Right cardiac atrium (tissue), 5 donors: ENCODE measurements around the gene LCE1F. TPM values are rescaled to one million over a fixed set of nuclear protein-coding genes. Genes with fewer than 3 reads are reported as not detected.

Experiments used
- ATAC-seq, 2 donors: fragments of 200-7000 bp; cut with Tn5 transposase; one replicate each; pipeline versions ENCODE4 v1.8.0 to v1.9.1; 2020; ENCODE audit warnings: moderate library complexity in 2 of 2, mild to moderate bottlenecking in 1 of 2
- DNase-seq, 3 donors: peaks; one replicate each; pipeline ENCODE4 v3.0.0-alpha.2; 2020
- H3K27ac ChIP-seq: one replicate; pipeline ENCODE4 v1.5.1; 2013; ENCODE audit warnings: mild to moderate bottlenecking, low read length, control low read depth, moderate library complexity
- H3K27me3 ChIP-seq: one replicate; pipeline ENCODE4 v1.6.1; 2013; ENCODE audit not compliant: control insufficient read depth, insufficient read depth
- H3K4me1 ChIP-seq: one replicate; pipeline ENCODE4 v1.6.1; 2013; ENCODE audit warnings: low read length; ENCODE audit not compliant: control insufficient read depth, insufficient read depth
- H3K4me3 ChIP-seq: one replicate; pipeline ENCODE4 v1.5.1; 2013; ENCODE audit warnings: low read length, control low read depth
- H3K9me3 ChIP-seq: one replicate; pipeline ENCODE4 v1.6.1; 2013; ENCODE audit warnings: low read length; ENCODE audit not compliant: control insufficient read depth
- WGBS: extraction: QIAGEN DNeasy Blood & Tissue Kit; methylation state at CpG from one replicate; pipeline ENCODE4 v1.1.7; 2013; 5-methylcytosine and 5-hydroxymethylcytosine counted together
- intact Hi-C, 4 donors: fragments of 100-400 bp; cut with DNase I; formaldehyde crosslinking; loops; one replicate each; pipeline versions ENCODE4 v1.11.0 to v1.14.0; 2022 to 2023
- long read RNA-seq, 4 donors: library from polyadenylated mRNA; unstranded; transcript quantifications; one replicate each; pipeline ENCODE4 v2.0.0, GENCODE V29; 2020 to 2021
- polyA plus RNA-seq: library from polyadenylated mRNA; stranded (reverse); fragments of 200-250 nt; gene quantifications from one replicate; pipeline ENCODE4 v1.2.3, GENCODE V29; 2013
- total RNA-seq, 4 donors: library from RNA; stranded (reverse); fragmentation: NEBNext Ultra II Directional; extraction: Animal tissue kit (Norgen Biotek cat#: 25700); gene quantifications; one replicate each; pipeline ENCODE4 v1.2.1, GENCODE V29; 2021
- donor health status: healthy with polysubstance abuse.
- donor health status: DM: no; HTN: yes; CAD: no.
- donor health status: DM: no; HTN: no; CAD: no.
- donor health status: DM: no; HTN: yes; CAD: no; lungs with severe emphysema.
- donor health status: DM: yes; HTN: yes; CAD: no.

Gene LCE1F, protein sequence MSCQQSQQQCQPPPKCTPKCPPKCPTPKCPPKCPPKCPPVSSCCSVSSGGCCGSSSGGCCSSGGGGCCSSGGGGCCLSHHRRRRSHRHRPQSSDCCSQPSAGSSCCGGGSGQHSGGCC
- total RNA-seq (not detected), polyA plus RNA-seq (not detected)
- long read RNA-seq, donor 1, result 0 reads
- long read RNA-seq, donor 2, result 0 reads
- long read RNA-seq, donor 3, result 0 reads
- long read RNA-seq, donor 4, result 0 reads

DNA sequence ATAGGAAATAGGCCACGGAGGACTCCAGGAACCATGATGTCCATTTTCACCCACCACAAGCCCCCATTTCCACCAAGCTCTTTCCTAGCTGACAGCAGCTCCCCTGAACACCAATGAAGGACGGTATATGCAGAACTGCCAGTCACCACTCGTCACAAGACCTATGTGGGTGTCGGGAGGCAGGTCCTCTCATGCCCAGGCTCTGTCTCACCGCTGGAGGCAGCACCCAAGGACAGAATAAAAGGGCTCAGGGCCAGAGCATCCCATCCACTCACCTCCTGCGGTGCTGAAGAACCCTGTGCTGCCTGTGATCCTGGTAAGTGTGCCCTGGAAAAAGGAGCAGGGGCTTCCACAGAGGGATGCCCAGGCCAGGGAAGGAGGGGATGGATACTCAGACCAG, at the start of gene LCE1F:
TSS of gene LCE1F (plus strand) at position 266 of the 400 bp plus-strand sequence. CDS start 1,232 bp downstream, outside the sequence.
- no peak for ATAC-seq
- WGBS, result 63% methylated on average over 6 of the region's 6 CpGs
- intact Hi-C loops, result no loop called here

DNA sequence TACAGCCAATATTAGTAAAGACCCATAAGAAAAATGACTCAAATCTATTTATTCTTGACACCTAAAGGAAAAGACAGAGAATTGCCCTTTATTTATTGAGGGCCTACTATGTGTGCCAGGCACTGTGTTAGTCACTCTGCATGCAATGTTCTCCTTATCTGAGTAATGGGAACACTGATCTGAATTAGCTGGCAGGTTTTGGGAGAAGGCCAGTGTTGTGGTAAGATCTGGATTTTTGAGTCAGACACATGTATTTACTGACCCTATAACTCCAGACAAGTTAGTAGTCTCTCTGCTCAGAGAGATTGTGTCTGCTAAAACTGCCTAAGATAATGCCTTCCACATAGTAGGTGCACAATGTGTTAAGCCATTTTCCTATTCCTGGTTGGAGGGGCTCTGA, 49.7 kb upstream of the LCE1F start:
- no peak for ATAC-seq
- H3K27me3 ChIP-seq, result no peaks in the 10 kb centered on the region
- H3K4me1 ChIP-seq, result no peaks in the 10 kb centered on the region
- intact Hi-C loops, result no loop called here
- no peaks in the 10 kb centered on the region for H3K9me3 ChIP-seq
- DNase-seq, result no peak
- no peak overlapping the region for H3K4me3 ChIP-seq
- H3K27ac ChIP-seq, result no peak overlapping the region

More for the DNA sequence above, at the start of gene LCE1F:
- no peak for DNase-seq
- Histone ChIP-seq H3K27me3 (no peaks in the 10 kb centered on the region), H3K27ac (no peak within 1 kb of the TSS), H3K4me3 (no peak within 1 kb of the TSS), H3K4me1 (no peaks in the 10 kb centered on the region), H3K9me3 (no peaks in the 10 kb centered on the region)

DNA sequence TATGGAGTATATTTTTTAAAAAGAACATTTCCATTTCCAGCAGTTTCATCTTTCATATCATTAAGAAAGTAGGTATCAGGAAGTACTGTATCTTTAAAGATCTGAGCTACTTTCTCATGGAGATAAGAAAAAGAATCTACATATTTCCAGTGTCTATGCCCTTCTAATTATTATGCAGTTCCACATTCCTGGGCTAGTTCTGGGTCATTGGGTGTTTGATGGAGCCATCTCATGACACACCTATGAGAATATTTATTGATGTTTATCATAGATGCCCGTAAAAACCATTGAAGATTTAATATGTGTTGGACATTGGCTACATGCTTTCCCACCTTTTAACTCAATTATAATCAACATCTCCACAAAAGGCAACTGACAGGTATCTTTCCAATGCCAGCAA, 46.0 kb upstream of the LCE1F start:
- 91% methylated on average over 1 of the region's 1 CpG for WGBS
- Histone ChIP-seq H3K27ac (no peak overlapping the region), H3K4me1 (no peaks in the 10 kb centered on the region), H3K27me3 (no peaks in the 10 kb centered on the region), H3K4me3 (no peak overlapping the region), H3K9me3 (no peaks in the 10 kb centered on the region)
- DNase-seq, result no peak
- intact Hi-C loops, result no loop called here
- no peak for ATAC-seq

DNA sequence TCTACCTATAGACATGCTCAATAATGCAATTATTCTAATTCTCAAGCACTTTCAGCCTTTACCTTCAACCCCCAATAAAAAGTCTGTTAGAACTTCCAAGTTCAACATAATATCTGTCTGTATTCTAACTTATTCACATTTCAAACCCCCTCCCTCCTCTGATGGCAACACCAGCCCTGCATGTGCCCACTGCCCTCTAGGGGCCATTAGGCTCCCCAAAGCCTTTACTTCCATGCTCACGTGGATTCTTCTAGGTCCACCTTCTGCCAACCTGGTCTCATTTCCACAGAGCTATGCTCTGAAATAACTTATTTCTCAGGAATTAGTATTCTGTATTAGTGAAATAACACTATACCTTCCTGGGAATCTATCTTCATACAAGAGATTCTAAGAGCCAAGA, 39.3 kb upstream of the LCE1F start:
- no peak for DNase-seq
- Histone ChIP-seq H3K4me1 (no peaks in the 10 kb centered on the region), H3K27ac (no peak overlapping the region), H3K27me3 (no peaks in the 10 kb centered on the region), H3K9me3 (peaks cover 4% of the 10 kb centered on the region), H3K4me3 (no peak overlapping the region)
- no peak for ATAC-seq
- WGBS, result 15% methylated on average over 1 of the region's 1 CpG
- intact Hi-C loops, result no loop called here

DNA sequence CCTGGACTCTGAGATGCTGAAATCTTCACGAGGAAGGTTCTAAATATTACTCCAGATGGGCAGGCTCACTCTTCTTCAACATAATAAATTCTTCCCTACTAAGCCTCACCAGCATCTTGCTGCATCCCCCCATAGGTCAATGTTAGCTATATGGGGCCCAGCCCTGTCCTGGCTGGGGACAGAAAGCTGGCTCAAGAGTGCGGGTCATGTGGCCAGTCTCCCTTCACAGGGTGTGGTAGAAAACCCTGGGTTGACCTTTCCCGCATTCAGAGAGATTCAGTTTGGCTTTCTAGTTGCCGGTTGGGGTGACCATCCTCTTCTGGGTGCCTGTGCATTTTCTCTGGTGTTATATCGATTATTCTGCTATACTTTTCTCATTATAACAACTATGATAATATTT, 36.9 kb upstream of the LCE1F start:
- no peak overlapping the region for H3K4me3 ChIP-seq
- ATAC-seq (no peak), DNase-seq (no peak)
- no peaks in the 10 kb centered on the region for H3K4me1 ChIP-seq
- intact Hi-C loops, result no loop called here
- H3K9me3 ChIP-seq, result peaks cover 4% of the 10 kb centered on the region
- no peaks in the 10 kb centered on the region for H3K27me3 ChIP-seq
- WGBS, result 77% methylated on average over 5 of the region's 5 CpGs
- H3K27ac ChIP-seq, result no peak overlapping the region

DNA sequence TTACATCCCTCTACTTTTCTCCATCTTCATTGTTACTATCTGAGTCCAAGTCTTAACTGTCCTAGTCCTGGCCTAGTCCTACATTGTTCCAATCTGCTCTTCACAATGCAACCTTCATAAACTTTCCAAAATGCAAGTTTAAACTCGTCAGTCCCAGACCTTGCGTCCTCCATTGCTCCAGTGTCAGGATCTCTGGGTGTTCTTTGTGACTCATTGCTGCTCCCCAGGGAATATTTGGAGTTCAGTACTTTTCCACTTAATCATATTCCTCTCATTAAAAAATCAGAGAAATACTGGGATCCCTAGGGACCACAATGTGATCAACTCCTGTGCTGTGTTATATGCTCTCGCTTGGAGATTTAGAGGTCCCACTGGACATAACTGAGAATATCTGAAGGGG, 35.1 kb upstream of the LCE1F start:
- intact Hi-C loops, result no loop called here
- peaks cover 4% of the 10 kb centered on the region for H3K9me3 ChIP-seq
- no peak for DNase-seq
- no peaks in the 10 kb centered on the region for H3K4me1 ChIP-seq
- H3K4me3 ChIP-seq, result no peak overlapping the region
- 77% methylated on average over 3 of the region's 3 CpGs for WGBS
- ATAC-seq, result no peak
- no peaks in the 10 kb centered on the region for H3K27me3 ChIP-seq
- no peak overlapping the region for H3K27ac ChIP-seq

DNA sequence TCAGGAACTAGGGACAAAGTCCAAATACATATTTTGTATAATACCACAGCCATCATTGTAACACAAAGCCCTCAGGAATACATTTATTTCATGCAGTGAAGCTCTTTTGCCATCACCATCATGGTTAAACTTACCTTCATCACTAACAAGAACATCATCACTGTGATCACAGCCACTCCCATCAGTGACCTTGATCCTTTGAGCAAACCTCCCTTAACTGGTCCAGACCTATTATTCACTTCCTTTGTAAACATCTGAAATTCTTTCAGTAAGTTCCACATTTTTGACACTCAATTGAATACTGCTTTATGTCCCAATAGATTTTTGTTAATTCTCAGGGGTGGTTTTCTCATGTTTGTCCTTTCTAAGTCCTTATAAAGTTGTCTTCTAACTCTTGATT, 33.3 kb upstream of the LCE1F start:
- peaks cover 1% of the 10 kb centered on the region for H3K9me3 ChIP-seq
- H3K4me1 ChIP-seq, result no peaks in the 10 kb centered on the region
- ATAC-seq (no peak), DNase-seq (no peak)
- intact Hi-C loops, result no loop called here
- no peaks in the 10 kb centered on the region for H3K27me3 ChIP-seq
- no peak overlapping the region for H3K27ac ChIP-seq
- H3K4me3 ChIP-seq, result no peak overlapping the region

DNA sequence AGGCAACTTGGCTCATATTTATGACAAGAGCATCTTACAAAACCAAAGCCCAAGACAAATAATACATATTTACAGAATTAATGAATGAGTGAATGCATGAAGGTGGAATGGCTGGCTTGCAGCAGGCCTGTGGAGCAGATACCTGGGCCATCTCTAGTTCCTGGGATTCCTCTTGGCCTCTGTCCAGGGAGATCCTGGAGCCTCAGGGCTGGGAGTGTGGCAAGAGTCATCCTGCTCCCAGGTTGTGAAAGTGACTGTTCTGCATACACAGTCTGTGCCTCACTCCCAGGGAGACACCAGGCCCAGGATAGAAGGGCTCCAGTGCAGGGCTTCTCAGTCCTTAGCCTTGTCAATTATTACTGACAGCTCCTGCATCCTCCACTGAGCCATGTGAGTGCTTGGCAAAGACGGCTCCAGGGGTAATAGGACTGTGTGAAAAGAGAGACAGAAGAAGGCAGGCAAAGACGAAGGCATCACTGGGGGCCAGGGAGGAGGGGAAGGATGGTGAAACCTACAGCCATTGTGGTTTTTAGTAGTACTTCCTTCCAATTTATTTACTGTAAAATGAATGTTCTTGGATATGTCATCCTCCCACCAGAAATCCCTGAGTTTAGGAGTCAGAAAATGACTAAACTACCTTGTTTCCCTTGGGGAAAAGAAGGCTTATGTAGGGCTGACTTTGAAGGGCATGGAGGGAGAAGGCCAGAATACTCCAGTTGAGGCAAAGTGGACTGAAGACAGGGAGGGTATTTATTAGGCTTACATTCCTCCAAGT, 31.4 kb upstream of the LCE1F start:
- ATAC-seq, result no peak
- intact Hi-C loops, result no loop called here
- H3K4me1 ChIP-seq, result no peaks in the 10 kb centered on the region
- no peaks in the 10 kb centered on the region for H3K27me3 ChIP-seq
- H3K4me3 ChIP-seq, result no peak overlapping the region
- H3K27ac ChIP-seq, result no peak overlapping the region
- DNase-seq, result no peak
- 60% methylated on average over 2 of the region's 2 CpGs for WGBS
- H3K9me3 ChIP-seq, result no peaks in the 10 kb centered on the region

DNA sequence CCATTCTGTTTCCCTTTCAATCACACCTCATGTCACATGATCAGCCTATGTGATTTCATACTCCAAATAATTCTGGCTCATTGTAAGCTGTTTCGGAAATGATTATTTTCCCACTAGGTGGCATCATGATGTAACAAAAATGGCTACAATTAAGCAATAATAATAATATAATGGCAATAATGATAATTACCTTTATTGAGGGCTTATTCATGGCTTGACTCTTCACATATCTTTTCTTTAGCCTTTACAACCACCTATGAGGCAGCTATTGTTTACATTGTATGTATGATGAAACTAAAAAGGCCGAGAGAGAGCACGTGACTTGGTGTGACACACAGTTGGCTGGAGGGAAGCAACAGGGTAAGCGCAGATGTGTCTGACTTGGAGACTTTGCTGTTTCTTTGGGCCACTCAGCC, 29.6 kb upstream of the LCE1F start:
- H3K4me3 ChIP-seq, result no peak overlapping the region
- WGBS, result 76% methylated on average over 4 of the region's 4 CpGs
- H3K4me1 ChIP-seq, result no peaks in the 10 kb centered on the region
- no peaks in the 10 kb centered on the region for H3K9me3 ChIP-seq
- H3K27ac ChIP-seq, result no peak overlapping the region
- DNase-seq, result no peak
- intact Hi-C loops, result no loop called here
- no peaks in the 10 kb centered on the region for H3K27me3 ChIP-seq
- no peak for ATAC-seq

DNA sequence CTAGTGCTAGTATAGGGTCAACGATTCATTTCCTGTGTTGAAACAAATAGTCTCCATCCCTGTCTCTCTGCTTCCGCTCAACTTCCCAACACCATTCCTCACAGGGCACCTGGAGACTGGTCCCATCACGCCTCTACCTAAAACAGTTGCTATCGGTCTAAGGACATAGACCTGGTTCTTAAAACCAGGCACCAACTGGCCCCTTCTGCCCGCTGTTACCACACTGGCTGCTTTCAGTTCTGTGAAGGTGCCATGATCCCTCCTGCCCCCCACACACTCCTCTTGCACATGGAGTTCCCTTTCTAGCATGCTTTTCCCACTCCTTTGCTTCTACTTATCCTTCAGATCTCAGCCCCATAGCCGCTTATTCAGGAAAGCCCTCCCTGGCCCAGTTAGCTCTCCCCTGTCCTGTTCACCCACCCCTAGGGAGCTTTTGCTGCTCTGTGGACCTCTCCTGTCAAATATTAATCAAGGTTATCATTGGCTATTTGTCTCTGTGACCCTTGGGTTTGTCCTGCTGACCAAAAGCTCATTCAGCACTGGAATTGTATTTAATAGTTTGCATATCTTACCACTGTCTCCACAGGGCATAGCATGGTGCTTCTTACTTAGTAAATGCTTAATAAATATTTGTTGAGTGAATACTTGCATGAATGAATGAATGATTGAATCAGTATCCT, 29.0 kb upstream of the LCE1F start:
- no peaks in the 10 kb centered on the region for H3K9me3 ChIP-seq
- H3K4me1 ChIP-seq, result no peaks in the 10 kb centered on the region
- H3K27me3 ChIP-seq, result no peaks in the 10 kb centered on the region
- no peak overlapping the region for H3K27ac ChIP-seq
- WGBS, result 81% methylated on average over 6 of the region's 6 CpGs
- no peak overlapping the region for H3K4me3 ChIP-seq
- intact Hi-C loops, result no loop called here
- ATAC-seq (no peak), DNase-seq (no peak)

DNA sequence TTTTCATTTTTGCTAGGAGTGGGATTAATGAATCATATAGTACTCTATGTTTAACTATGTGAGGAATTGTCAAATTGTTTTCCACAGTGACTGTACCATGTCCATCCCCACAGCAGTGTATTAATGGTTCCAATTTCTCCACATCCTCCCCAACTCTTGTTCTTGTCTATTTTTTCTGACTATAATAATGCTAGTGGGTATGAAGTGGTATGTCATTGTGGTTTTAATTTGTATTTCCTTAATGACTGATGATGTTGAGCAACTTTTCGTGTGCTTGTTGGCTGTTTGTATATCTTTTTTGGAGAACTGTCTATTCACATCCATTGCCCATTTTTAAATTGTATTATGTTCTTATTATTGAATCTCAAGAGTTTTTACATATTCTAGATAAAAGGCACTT, 27.1 kb upstream of the LCE1F start:
- no peaks in the 10 kb centered on the region for H3K27me3 ChIP-seq
- ATAC-seq (no peak), DNase-seq (no peak)
- intact Hi-C loops, result no loop called here
- WGBS, result 38% methylated on average over 1 of the region's 1 CpG
- H3K4me1 ChIP-seq, result no peaks in the 10 kb centered on the region
- no peak overlapping the region for H3K4me3 ChIP-seq
- no peaks in the 10 kb centered on the region for H3K9me3 ChIP-seq
- no peak overlapping the region for H3K27ac ChIP-seq
